ENCODE measurements around the gene HNF1B. TPM values are rescaled to one million over a fixed set of nuclear protein-coding genes. Genes with fewer than 3 reads are reported as not detected.

The HNF1B gene
- total RNA-seq, 3 donors from 2014 or later (not counting 1 experiment from before 2014, with no cell fraction given): not detected

DNA sequence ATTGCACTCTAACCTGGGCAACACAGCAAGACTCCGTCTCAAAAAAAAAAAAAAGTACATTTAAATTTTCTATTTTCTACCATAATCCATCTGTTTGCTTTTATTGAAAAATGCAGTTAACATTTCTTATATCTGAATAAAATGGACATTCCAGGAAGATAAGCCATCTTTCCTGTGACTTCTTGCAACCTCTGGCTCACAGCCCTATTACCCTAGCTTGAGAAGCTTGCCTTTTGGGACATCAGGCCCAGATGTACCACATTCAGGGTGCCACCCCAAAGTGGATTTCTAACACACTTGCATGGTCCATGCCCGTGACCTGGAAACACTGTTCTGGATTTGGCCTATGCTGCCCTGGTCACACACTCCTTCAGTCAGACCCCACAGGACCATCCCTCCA lies 71.5 kb downstream of the HNF1B start:
- ATAC-seq (no peak), DNase-seq (no peak)
- Mint-ChIP-seq H3K4me3 (no peak overlapping the region), H3K9me3 (peaks cover 0 to 1% of the 10 kb centered on the region in 2 donors), H3K27me3 (ENCODE audit: low read depth in 2 of 2) (peaks cover 10 to 22% of the 10 kb centered on the region in 2 donors), H3K36me3 (peaks cover 3% of the 10 kb centered on the region), H3K27ac (no peak overlapping the region), H3K4me1 (no peaks in the 10 kb centered on the region)
- Histone ChIP-seq H3K4me1 (ENCODE audit: control insufficient read depth, insufficient read depth, low read length) (no peaks in the 10 kb centered on the region), H3K27ac (ENCODE audit: low read length) (no peak overlapping the region), H3K9me3 (ENCODE audit: control insufficient read depth, insufficient read depth, low read length) (no peaks in the 10 kb centered on the region), H3K36me3 (ENCODE audit: control insufficient read depth, insufficient read depth, low read length) (no peaks in the 10 kb centered on the region), H3K27me3 (ENCODE audit: control insufficient read depth, insufficient read depth, low read length) (no peaks in the 10 kb centered on the region), H3K4me3 (ENCODE audit: low read length) (no peak overlapping the region)
- intact Hi-C loops (cut with micrococcal nuclease): no loop called here
- WGBS (ENCODE audit: insufficient coverage): 95% methylated on average over 1 of the region's 2 CpGs
- TF ChIP-seq, protein P1, sequence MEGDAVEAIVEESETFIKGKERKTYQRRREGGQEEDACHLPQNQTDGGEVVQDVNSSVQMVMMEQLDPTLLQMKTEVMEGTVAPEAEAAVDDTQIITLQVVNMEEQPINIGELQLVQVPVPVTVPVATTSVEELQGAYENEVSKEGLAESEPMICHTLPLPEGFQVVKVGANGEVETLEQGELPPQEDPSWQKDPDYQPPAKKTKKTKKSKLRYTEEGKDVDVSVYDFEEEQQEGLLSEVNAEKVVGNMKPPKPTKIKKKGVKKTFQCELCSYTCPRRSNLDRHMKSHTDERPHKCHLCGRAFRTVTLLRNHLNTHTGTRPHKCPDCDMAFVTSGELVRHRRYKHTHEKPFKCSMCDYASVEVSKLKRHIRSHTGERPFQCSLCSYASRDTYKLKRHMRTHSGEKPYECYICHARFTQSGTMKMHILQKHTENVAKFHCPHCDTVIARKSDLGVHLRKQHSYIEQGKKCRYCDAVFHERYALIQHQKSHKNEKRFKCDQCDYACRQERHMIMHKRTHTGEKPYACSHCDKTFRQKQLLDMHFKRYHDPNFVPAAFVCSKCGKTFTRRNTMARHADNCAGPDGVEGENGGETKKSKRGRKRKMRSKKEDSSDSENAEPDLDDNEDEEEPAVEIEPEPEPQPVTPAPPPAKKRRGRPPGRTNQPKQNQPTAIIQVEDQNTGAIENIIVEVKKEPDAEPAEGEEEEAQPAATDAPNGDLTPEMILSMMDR (IDR thresholded peaks at IDR 0.05): no peak

DNA sequence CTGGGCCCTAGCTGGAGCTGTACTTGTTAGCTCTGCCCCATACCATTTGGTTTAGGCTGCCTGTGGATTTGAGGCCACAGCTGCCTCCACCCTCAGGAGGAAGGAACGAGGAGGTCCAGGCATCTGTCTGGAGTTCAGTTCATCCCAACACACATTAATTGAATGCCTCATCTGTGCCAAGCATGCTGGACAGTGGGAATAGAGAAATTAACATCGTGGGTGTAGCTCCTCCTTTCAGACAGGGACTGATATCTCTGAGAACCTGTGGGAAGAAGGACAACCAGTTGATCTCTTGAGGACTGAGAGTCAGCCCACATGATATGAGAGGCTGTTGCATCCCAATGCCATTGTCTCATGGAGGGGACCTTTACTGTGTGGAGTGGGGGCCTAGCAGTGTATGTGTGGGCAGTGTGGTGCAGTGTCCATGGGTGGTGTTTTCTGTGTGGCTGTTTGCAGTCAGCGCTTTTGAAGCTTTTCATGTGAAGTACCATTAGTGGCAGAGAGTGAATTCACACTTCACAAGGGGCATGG lies 72.2 kb downstream of the HNF1B start:
- peaks cover 5 to 14% of the 10 kb centered on the region in 2 donors for H3K27me3 Mint-ChIP-seq (ENCODE audit: low read depth in 2 of 2)
- DNase-seq (no peak), ATAC-seq (no peak)
- Histone ChIP-seq H3K27ac (ENCODE audit: low read length) (no peak overlapping the region), H3K36me3 (ENCODE audit: control insufficient read depth, insufficient read depth, low read length) (no peaks in the 10 kb centered on the region), H3K4me3 (ENCODE audit: low read length) (no peak overlapping the region), H3K9me3 (ENCODE audit: control insufficient read depth, insufficient read depth, low read length) (no peaks in the 10 kb centered on the region), H3K4me1 (ENCODE audit: control insufficient read depth, insufficient read depth, low read length) (no peaks in the 10 kb centered on the region), H3K27me3 (ENCODE audit: control insufficient read depth, insufficient read depth, low read length) (no peaks in the 10 kb centered on the region)
- H3K36me3 Mint-ChIP-seq: no peaks in the 10 kb centered on the region
- no peaks in the 10 kb centered on the region for H3K4me1 Mint-ChIP-seq
- no peak overlapping the region for H3K4me3 Mint-ChIP-seq
- H3K27ac Mint-ChIP-seq: no peak overlapping the region
- WGBS (ENCODE audit: insufficient coverage): 80% methylated on average over 3 of the region's 3 CpGs
- TF ChIP-seq, protein P1 (IDR thresholded peaks at IDR 0.05): no peak
- intact Hi-C loops (cut with micrococcal nuclease): no loop called here
- no peaks in the 10 kb centered on the region for H3K9me3 Mint-ChIP-seq

DNA sequence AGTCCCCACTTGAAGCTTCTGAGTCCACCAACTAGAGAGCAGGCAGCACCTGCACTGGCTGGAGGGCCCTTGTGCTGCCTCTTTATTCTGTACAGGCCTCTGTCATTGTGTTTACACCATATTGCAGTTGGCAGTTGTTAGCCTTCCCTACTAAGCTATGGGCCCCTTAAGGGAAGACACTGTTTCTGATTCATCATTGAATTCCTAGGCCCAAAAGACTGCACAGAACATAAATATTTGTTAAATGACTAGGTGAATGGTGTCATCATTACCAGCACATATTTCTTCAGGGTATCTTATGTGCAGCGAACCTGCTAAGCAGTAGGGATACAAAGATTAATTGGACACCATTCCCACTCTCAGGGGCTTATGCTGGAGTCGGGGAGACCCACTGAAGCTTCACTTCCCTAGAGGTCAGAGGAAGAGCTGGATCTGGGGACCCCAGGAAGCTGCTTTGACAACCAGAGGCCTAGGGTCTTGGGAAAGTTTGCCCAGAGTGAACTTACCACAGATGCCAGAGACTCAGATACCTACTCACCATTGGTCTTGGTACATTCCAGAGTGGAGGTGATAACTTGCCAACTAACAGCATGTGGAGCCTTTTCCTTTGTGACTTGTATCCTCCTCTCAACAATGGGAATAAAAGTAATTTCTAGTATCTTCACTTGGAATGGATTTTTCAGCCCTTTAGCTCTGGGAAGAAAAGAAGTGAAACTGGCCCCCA lies 72.9 kb downstream of the HNF1B start:
- H3K4me1 Mint-ChIP-seq: no peaks in the 10 kb centered on the region
- DNase-seq (no peak), ATAC-seq (no peak)
- H3K27me3 Mint-ChIP-seq (ENCODE audit: low read depth in 2 of 2): peaks cover 3 to 8% of the 10 kb centered on the region in 2 donors
- H3K27me3 ChIP-seq (ENCODE audit: control insufficient read depth, insufficient read depth, low read length): no peaks in the 10 kb centered on the region
- no peak overlapping the region for H3K4me3 Mint-ChIP-seq
- H3K36me3 Mint-ChIP-seq: no peaks in the 10 kb centered on the region
- no peak overlapping the region for H3K27ac ChIP-seq (ENCODE audit: low read length)
- H3K4me1 ChIP-seq (ENCODE audit: control insufficient read depth, insufficient read depth, low read length): no peaks in the 10 kb centered on the region
- intact Hi-C loops (cut with micrococcal nuclease): no loop called here
- 79% methylated on average over 2 of the region's 2 CpGs for WGBS (ENCODE audit: insufficient coverage)
- no peaks in the 10 kb centered on the region for H3K9me3 ChIP-seq (ENCODE audit: control insufficient read depth, insufficient read depth, low read length)
- H3K36me3 ChIP-seq (ENCODE audit: control insufficient read depth, insufficient read depth, low read length): no peaks in the 10 kb centered on the region
- H3K4me3 ChIP-seq (ENCODE audit: low read length): no peak overlapping the region
- no peaks in the 10 kb centered on the region for H3K9me3 Mint-ChIP-seq
- H3K27ac Mint-ChIP-seq: no peak overlapping the region
- TF ChIP-seq, protein P1 (IDR thresholded peaks at IDR 0.05): no peak

Measured in natural killer cell (primary cell).